NCI-H524 (cell line): ENCODE results near the gene CDYL.

ENCODE experiments used
- DNase-seq, 2 experiments: peaks; one replicate each; lab custom pipeline; 2025; lab: John Stamatoyannopoulos, UW

Gene CDYL

DNA sequence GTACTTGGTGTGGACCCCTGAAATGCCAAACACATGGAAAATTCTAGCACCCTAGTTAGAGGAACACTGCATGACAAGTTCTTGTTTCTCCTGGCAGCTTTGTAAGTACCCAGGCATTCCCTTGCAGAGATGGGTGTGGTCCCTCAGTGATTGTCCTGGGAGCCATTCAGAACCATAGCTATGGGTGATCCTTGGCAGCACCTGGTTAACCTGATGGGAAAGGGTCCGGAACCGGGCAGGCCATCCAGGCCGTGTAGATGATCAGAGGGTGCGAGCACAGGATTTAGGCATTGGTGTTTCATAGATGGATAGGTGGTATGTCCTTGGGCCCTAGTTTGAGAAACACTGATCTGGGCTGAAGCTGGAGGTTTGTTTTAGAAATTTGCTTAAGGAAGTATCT lies 131.9 kb downstream of the CDYL start:
- DNase-seq, result no peak

GRCh38 chr6:4909063-4909706 lies 133.0 kb downstream of the CDYL start:
- no peak for DNase-seq

- DNase-seq, result no peak
Measured at GRCh38 chr6:4910037-4910760, 134.0 kb downstream of the CDYL start.

- DNase-seq, result no peak
Measured at GRCh38 chr6:4912559-4912958, 136.4 kb downstream of the CDYL start.

- DNase-seq, result no peak
Measured at GRCh38 chr6:4913705-4914419, 137.7 kb downstream of the CDYL start.

DNA sequence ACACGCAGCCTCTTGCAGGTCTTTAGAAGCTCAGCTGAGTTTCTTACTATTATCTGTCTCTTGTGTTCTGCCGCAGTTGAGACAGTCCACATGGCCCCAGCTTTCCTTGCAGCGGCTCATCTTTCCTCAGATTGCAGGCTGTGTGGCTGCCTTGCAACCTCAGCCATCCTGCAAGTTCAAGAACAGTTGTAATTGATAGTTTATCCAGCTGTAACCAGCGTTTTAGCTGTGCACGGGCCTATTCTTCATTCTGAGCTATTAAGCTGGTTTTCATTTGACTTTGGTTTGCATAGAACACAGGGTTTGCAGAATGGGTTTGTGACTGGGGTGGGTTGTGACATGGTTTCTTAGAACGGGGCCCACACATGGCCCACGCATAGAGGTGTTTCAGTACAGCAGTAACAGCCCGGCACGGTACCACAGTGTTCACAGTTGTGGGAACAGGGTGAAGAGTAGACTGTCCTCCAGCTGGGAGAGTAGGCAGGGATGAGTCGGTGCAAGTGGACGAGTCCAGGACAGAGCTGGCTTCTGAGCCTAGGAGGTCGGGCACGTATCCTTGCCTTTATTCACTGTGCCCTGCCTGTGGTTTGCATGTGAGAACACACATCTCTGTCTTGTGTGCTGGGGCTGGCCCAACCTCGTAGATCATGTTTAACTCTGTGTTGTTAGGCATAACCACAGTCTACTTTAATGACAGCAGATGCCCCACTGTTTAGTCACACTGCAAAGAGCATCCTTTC lies 138.4 kb downstream of the CDYL start:
- no peak for DNase-seq

DNA sequence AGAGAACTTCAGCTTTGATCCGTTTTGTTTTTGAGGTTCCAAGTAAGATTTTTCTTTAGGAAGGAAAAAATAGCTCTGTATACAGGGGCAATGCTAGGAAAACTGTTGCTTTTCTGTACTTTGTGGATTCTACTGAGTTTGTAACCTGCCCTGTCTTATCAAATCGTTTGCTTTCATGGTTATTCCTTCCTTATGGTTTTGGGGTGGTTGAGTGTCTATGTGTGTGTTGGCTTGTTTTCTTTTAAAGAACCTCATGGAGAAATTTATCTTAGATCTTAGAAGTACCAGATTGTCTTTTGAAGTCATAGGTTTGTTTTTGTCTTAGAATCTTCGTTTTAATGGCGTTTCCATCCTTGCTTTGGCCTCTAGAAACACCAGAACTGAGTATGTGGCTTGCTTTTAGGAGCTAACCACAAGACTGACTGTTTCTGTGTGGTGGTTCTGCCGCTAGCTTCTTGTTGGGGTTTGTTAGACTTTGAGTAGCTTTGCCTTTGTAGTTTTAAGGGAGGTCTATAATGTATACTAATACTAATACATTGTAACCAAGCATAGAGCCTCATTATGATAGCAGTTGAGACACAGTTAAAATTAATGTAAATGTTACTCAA lies 140.9 kb downstream of the CDYL start:
- no peak for DNase-seq

DNA sequence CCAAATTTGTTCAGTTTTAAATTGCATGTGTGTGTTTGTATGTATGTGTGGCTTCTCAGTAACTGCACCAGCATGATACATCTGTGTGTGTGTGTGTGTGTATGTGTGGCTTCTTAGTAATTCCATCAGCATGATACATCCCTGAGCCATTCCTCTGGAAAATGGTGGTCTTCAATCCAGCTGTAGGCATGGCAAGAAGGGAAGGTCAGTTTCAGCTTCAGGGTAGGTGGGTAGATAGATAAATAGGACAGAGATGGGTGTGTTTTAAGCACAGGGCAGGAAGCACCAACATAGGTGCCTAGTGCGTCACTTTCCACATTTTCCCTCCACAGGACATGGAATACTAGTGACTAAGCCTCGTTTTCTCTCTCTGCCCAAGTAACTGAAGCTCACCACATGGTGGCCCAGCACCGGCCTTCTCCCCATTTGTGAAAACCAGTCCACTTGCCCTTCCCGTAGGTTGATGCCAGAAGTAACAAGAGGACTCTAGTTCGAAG lies 144.8 kb downstream of the CDYL start:
- no peak for DNase-seq

DNA sequence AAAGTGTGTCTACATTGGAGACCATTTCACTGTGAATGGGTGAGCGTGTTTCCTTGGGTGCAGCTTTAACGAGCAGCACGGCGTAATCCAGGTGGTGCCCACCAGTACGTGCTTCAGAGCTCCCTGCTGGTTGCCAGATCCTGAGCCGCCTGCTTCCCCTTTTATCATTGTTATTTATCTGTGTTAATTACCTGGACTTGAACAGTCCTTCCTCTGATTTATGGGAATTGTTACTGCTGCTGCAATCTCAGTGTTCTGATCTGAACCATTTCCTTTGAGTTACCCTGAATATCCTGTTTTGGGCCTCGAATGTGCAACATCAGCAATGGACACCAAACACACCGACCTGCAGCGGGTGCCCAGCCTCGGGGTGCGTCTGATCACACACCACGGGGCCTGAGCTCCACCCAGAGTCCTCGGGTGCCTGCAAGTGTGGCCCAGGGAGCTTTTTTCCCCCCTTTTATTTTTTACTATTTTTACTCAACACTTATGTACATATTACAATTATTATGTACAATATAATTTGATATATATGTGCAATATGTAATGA lies 146.4 kb downstream of the CDYL start:
- DNase-seq, result no peak

DNA sequence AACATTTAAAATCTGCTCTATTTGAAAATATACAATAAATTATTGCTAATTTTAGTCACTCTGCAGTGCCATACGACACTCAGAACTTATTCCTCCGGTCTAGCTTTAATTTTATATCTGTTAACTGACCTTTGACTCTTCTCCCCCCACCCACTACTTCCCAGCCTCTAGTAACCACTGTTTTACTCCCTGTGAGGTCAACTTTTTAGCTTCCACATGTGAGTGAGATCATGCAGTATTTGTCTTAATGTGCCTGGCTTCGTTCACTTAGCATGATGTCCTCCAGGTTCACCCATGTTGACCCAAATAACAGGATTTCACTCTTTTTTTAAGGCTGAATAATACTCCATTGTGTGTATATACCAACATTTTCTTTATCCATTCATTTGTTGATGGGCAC lies 146.9 kb downstream of the CDYL start:
- no peak for DNase-seq

DNA sequence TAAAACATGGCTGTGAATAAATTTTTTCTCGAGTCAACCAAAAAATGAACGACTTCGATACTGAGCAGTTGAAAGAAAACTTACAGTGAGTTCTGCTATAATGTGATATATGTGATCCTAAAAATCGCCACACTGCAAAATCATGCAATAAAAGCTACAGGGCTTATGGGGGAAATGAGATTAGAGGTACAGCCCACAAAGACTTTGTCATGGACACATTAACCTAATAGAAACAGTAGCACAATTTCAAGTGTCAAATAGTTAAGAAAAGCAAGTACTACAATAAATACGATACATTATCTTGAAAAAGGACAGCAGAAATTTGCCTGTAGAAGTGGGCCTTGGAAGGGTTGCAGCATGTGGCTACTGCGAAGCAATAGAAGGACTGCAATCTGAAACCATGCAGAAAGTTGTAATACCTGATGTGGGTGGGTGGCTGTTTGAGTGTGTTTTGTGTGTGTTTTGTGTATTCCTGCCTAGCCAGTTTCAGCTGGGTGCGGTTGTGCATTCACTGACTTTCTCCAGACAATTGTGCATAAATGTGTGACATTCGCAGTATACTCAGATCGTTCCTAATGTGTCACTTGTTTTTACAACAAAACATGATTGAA lies 148.6 kb downstream of the CDYL start:
- no peak for DNase-seq

- no peak for DNase-seq
Measured at GRCh38 chr6:4925580-4925979, 149.4 kb downstream of the CDYL start.

GRCh38 chr6:4928426-4928825 lies 152.2 kb downstream of the CDYL start:
- DNase-seq, result no peak

- DNase-seq, result no peak
Measured at GRCh38 chr6:4929097-4929718, 153.0 kb downstream of the CDYL start.

GRCh38 chr6:4930025-4930691 lies 154.0 kb downstream of the CDYL start:
- DNase-seq, result no peak

GRCh38 chr6:4931530-4932227 lies 155.5 kb downstream of the CDYL start:
- DNase-seq, result no peak

DNA sequence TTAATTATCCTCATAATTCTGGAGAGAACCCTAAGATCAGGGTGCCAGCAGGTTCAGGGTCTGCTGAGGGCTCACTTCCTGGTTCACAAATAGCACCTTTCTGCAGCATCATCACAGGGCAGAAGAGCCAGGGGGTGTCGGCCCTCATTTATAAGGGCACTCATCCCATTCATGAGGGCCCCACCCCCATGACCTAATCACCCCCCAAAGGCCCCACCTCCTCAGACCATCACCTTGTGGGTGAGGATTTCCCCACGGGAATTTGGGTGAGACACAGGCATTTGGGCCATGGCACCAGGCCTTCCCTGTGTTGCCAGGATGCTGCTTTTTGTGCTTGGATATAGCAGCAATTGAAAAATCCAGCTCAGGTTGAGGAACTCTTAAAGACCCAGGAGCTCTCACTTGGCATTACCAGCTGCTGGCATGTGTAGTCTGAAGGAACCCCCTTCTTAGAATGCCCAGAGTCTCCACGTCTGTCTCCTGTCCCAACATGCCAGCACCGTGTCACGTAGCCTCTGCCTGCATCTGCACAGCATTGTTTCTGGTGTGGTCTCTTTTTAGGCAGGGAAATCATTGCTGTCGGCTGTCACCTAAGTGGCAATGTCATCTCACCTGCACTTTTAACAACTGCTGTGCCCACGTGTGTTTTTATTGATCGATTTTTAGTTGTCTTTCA lies 156.2 kb downstream of the CDYL start:
- no peak for DNase-seq

DNA sequence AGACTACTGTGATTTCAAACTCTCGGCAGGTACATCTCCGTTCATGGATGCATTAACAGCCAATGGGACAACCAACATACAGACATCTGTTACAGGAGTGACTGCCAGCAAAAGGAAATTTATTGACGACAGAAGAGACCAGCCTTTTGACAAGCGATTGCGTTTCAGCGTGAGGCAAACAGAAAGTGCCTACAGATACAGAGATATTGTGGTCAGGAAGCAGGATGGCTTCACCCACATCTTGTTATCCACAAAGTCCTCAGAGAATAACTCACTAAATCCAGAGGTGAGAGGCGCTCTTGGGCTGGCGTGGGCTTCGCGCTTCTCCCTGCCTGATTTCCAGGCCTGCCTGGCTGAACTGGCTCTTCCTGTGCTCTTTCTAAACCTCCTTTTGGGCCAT lies 159.3 kb downstream of the CDYL start:
- no peak for DNase-seq
